HCT116 (cell line): ENCODE data around the gene MUC22.

Experiments used
- EZH2phosphoT487 ChIP-seq: fragments of 200-600 bp; IDR thresholded peaks from 2 replicates; pipeline ENCODE4 v1.6.1; 2018; ENCODE audit warnings: antibody characterized with exemption, borderline replicate concordance
- FOSL1 ChIP-seq: IDR thresholded peaks from 2 replicates; pipeline ENCODE4 v1.6.1; 2012; ENCODE audit warnings: low read depth
- JUND ChIP-seq: IDR thresholded peaks from 2 replicates; pipeline ENCODE4 v1.6.1; 2012
- POLR2A ChIP-seq: IDR thresholded peaks from 2 replicates; pipeline ENCODE4 v1.7.0; 2011; ENCODE audit warnings: borderline replicate concordance; ENCODE audit not compliant: insufficient read depth, insufficient read length; ENCODE audit errors: extremely low read depth
- POLR2AphosphoS5 ChIP-seq: IDR thresholded peaks from 2 replicates; pipeline ENCODE4 v1.6.1; 2011; ENCODE audit warnings: mild to moderate bottlenecking, low read depth, low read length, moderate library complexity
- SP1 ChIP-seq: IDR thresholded peaks from 2 replicates; pipeline ENCODE4 v1.6.1; 2012; ENCODE audit warnings: low read depth
- SRF ChIP-seq: IDR thresholded peaks from 2 replicates; pipeline ENCODE4 v1.6.1; 2012; ENCODE audit warnings: low read depth
- TCF7L2 ChIP-seq: IDR thresholded peaks from 2 replicates; pipeline ENCODE4 v1.7.0; 2011; ENCODE audit warnings: borderline replicate concordance, inconsistent platforms; ENCODE audit not compliant: insufficient read depth, insufficient read length; ENCODE audit errors: extremely low read depth
- ZFX ChIP-seq: fragments of 450-650 bp; IDR thresholded peaks from 2 replicates; pipeline ENCODE4 v1.6.1; 2017
- TF ChIP-seq, protein P1 (sequence below), 3 experiments: fragments of 200-600 bp in 1 of 3; sonication (generic) in 1 of 3; IDR thresholded peaks in 2 of 3; conservative IDR thresholded peaks in 1 of 3; 2 replicates each; pipeline ENCODE4 v1.5.1; 2012 to 2017; ENCODE audit warnings: low read depth in 2 of 3, low read length in 2 of 3, antibody characterized with exemption in 1 of 3, borderline replicate concordance in 1 of 3, control low read depth in 1 of 3, mild to moderate bottlenecking in 1 of 3, mixed read lengths in 1 of 3, mixed run types in 1 of 3, moderate library complexity in 1 of 3; ENCODE audit not compliant: insufficient read depth in 1 of 3
- TF ChIP-seq, protein P2 (sequence below): IDR thresholded peaks from 2 replicates; pipeline ENCODE4 v1.6.1; 2012; ENCODE audit warnings: low read depth
- TF ChIP-seq, protein P3 (sequence below): IDR thresholded peaks from 2 replicates; pipeline ENCODE4 v1.6.1; 2011; ENCODE audit warnings: mild to moderate bottlenecking, low read length, moderate library complexity; ENCODE audit not compliant: insufficient replicate concordance; ENCODE audit errors: extremely low read depth

DNA sequence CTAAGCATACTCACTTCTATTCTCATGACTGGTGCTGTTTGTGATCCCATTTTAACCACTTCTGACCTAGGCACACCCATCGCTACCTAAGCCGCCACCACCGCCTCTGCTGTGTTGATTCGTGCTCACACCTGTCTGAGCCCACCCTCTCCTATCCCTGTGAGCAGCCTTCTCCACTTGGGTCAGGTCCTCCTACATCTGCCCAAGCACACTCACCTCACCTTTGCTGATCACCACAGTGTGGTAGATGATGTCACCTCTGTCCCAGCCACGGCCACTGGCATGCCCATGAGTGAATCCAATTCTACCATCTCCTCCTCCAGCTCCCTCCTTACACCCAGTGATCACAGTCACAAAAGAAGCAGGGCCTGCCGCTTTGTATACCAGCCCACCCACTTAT, 20.8 kb downstream of the MUC22 start:
- no peak for TF ChIP-seq POLR2A
- TF ChIP-seq, protein P1, sequence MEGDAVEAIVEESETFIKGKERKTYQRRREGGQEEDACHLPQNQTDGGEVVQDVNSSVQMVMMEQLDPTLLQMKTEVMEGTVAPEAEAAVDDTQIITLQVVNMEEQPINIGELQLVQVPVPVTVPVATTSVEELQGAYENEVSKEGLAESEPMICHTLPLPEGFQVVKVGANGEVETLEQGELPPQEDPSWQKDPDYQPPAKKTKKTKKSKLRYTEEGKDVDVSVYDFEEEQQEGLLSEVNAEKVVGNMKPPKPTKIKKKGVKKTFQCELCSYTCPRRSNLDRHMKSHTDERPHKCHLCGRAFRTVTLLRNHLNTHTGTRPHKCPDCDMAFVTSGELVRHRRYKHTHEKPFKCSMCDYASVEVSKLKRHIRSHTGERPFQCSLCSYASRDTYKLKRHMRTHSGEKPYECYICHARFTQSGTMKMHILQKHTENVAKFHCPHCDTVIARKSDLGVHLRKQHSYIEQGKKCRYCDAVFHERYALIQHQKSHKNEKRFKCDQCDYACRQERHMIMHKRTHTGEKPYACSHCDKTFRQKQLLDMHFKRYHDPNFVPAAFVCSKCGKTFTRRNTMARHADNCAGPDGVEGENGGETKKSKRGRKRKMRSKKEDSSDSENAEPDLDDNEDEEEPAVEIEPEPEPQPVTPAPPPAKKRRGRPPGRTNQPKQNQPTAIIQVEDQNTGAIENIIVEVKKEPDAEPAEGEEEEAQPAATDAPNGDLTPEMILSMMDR (IDR thresholded peaks at IDR 0.05 in 2 of 3, conservative IDR thresholded peaks at IDR 0.05 in 1 of 3; ENCODE audit: borderline replicate concordance in 1 of 3, insufficient read depth in 1 of 3, low read depth in 2 of 3, low read length in 2 of 3), result no peak
- no peak for TF ChIP-seq POLR2AphosphoS5
- TF ChIP-seq ZFX, result no peak
- TF ChIP-seq, protein P2, sequence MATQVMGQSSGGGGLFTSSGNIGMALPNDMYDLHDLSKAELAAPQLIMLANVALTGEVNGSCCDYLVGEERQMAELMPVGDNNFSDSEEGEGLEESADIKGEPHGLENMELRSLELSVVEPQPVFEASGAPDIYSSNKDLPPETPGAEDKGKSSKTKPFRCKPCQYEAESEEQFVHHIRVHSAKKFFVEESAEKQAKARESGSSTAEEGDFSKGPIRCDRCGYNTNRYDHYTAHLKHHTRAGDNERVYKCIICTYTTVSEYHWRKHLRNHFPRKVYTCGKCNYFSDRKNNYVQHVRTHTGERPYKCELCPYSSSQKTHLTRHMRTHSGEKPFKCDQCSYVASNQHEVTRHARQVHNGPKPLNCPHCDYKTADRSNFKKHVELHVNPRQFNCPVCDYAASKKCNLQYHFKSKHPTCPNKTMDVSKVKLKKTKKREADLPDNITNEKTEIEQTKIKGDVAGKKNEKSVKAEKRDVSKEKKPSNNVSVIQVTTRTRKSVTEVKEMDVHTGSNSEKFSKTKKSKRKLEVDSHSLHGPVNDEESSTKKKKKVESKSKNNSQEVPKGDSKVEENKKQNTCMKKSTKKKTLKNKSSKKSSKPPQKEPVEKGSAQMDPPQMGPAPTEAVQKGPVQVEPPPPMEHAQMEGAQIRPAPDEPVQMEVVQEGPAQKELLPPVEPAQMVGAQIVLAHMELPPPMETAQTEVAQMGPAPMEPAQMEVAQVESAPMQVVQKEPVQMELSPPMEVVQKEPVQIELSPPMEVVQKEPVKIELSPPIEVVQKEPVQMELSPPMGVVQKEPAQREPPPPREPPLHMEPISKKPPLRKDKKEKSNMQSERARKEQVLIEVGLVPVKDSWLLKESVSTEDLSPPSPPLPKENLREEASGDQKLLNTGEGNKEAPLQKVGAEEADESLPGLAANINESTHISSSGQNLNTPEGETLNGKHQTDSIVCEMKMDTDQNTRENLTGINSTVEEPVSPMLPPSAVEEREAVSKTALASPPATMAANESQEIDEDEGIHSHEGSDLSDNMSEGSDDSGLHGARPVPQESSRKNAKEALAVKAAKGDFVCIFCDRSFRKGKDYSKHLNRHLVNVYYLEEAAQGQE, result no peak
- TF ChIP-seq SRF, result no peak
- TF ChIP-seq JUND, result no peak
- no peak for TF ChIP-seq SP1
- TF ChIP-seq EZH2phosphoT487, result no peak
- no peak for TF ChIP-seq FOSL1
- TF ChIP-seq TCF7L2, result no peak
- TF ChIP-seq, protein P3, sequence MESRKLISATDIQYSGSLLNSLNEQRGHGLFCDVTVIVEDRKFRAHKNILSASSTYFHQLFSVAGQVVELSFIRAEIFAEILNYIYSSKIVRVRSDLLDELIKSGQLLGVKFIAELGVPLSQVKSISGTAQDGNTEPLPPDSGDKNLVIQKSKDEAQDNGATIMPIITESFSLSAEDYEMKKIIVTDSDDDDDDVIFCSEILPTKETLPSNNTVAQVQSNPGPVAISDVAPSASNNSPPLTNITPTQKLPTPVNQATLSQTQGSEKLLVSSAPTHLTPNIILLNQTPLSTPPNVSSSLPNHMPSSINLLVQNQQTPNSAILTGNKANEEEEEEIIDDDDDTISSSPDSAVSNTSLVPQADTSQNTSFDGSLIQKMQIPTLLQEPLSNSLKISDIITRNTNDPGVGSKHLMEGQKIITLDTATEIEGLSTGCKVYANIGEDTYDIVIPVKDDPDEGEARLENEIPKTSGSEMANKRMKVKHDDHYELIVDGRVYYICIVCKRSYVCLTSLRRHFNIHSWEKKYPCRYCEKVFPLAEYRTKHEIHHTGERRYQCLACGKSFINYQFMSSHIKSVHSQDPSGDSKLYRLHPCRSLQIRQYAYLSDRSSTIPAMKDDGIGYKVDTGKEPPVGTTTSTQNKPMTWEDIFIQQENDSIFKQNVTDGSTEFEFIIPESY, result no peak
